Embryonic facial prominence (tissue), 1 donor: ENCODE data around the gene DNAH17.

Source experiments
- DNase-seq: peaks from one replicate; pipeline ENCODE4 v3.0.0-alpha.2; 2016; ENCODE audit errors: extremely low spot score

DNAH17 gene

GRCh38 chr17:78454346-78454745 lies 122.8 kb downstream of the DNAH17 start:
- DNase-seq: no peak

- no peak for DNase-seq
Measured at GRCh38 chr17:78451753-78452152, 125.4 kb downstream of the DNAH17 start.

DNA sequence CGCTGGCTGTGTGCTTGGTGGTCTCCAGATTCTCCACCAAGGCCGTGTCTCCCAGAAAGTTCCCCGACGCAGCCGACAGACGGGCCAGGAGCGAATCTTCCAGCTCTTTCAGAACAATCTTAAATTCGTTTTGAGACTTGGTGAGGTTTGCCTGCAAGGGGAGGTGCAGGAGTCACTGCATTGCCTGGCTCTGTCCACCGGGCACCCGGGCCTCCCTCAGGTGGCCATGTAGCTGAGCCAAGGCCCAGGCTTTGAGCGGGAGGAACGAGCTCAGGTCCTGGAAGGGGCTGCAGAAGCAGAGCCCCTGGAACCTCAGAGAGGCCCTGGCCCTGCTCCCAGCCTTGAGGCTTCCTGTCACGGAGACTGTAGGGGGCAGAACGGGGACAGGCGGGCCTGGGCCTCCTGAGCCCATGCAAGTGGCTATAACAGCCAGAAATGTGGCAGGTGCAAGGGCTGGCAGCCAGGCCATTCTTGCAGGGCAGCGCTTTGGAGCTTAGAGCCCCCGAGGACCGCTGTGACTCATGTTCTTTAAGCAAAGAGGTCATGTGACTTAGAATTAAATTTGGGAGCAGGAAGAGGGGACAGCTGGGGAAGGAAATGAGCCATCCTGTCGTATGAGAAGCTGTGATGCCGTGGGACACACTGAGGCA lies 126.4 kb downstream of the DNAH17 start:
- no peak for DNase-seq

- DNase-seq: no peak
Measured at GRCh38 chr17:78449983-78450595, 127.1 kb downstream of the DNAH17 start.

DNA sequence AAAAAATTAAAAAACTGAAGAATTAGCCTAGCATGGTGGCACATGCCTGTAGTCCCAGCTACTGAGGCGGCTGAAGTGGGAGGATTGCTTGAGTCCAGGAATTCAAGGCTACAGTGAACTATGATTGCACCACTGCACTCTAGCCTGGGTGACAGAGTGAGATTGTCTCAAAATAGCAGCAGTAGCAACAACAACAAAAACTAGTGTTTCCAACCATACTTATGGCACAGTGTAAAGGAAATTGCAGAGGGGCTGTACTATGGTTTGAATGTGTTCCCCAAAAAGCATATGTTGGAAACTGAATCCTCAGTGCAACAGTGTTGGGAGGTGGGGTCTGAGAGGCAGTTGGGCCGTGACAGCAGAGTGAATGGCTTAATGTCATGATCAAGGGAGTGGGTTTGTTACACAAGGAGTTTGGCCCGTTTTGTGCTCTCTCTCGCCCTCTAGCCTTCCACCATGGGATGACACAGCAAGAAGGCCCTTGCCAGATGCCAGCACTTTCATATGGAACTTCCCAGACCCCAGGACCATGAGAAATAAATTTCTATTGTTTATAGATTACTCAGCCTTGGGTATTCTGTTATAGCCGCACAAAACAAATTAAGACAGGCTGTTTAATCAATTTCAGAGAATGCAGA lies 128.7 kb downstream of the DNAH17 start:
- no peak for DNase-seq

DNA sequence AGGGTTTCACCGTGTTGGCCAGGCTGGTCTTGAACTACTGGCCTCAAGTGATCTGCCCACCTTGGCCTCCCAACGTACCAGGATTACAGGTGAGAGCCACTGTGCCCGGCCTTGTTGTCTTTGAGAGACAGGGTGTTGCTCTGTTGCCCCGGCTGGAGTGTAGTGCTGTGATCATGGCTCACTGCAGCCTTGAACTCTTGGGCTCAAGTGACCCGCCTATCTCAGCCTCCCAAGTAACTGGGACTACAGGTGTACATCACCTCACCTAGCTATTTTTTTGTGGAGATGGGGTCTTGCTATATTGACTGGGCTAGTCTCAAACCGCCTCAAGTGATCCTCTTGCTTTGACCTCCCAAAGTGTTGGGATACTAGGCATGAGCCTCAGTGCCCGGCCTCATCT lies 130.4 kb downstream of the DNAH17 start:
- no peak for DNase-seq

- no peak for DNase-seq
Measured at GRCh38 chr17:78444392-78444791, 132.8 kb downstream of the DNAH17 start.

DNA sequence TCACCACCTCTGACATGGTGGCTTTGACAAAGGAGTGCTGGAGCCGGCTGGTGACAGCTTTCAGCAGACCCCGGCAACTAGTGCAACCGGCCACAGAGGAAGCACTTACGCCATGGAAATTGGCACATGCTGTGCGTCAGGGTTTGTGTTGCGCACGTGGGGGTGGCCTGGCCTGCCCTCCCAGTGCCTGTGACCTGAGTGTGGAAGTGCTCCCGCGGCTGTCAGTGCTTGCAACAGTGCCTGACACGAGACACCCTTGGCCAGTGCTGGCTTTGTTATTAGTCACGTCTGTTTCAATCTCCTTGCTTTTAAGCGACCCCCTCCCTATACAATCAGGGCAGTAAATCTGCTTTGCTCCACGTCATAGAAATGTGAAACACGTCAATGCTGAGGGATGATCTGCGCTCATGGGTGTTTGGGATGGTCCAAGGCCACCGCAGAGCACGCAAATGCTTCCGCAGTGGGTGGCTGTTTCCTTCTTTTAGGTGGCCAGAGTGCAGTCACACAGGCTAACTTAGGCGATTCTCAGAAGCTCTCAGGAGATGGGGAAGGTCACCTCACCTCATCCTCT lies 134.5 kb downstream of the DNAH17 start:
- DNase-seq: no peak

DNA sequence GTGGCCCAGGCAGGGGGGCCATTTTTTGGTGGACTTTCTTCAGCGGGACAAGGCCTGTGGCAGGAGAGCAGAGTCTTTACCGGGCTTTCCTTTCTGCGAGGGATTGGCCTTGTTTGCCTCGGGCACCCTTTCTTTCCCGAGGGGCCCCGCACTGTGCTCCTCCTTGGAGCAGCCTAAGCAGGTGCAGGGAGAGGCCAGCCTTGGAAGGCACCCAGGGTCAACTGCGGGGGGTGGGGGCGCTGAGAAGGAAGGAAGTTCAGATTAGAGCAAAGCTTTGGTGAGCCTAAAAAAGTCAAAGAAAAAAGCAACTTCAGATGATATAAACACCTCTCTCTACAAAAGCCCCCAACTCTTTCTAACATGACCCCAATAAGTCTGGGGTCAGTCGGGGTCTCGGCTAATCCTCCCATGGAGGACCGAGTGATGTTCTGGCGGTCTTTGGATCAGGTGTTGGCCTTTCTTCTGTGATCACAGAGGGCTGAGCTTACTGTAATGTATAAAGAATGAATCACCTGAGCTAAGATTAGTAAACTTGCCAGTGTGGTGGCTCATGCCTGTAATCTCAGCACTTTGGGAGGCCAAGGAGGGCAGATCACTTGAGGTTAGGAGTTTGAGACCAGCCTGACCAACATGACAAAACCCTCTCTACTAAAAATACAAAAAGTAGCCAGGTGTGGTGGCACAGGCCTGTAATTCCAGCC lies 135.8 kb downstream of the DNAH17 start:
- DNase-seq: no peak

GRCh38 chr17:78438694-78439325 lies 138.4 kb downstream of the DNAH17 start:
- no peak for DNase-seq

DNA sequence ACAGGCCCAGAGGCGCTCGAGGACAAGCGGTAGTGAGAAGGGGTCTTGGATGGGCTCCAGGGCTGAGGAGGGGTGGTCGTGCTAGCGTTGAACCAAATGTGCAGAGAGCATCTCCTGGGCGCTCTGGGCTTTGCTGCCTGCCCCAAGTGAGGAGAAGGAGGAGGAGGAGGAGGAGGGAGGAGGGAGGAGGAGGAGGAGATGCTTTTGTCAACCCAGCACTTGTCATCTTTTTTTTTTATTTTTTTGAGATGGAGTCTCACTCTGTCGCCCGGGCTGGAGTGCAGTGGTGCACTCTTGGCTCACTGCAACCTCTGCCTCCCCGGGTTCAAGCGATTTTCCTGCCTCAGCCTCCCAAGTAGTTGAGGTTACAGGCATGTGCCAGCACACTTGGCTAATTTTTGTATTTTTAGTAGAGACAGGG lies 138.9 kb downstream of the DNAH17 start:
- DNase-seq: no peak

GRCh38 chr17:78437508-78438169 lies 139.6 kb downstream of the DNAH17 start:
- DNase-seq: no peak

DNA sequence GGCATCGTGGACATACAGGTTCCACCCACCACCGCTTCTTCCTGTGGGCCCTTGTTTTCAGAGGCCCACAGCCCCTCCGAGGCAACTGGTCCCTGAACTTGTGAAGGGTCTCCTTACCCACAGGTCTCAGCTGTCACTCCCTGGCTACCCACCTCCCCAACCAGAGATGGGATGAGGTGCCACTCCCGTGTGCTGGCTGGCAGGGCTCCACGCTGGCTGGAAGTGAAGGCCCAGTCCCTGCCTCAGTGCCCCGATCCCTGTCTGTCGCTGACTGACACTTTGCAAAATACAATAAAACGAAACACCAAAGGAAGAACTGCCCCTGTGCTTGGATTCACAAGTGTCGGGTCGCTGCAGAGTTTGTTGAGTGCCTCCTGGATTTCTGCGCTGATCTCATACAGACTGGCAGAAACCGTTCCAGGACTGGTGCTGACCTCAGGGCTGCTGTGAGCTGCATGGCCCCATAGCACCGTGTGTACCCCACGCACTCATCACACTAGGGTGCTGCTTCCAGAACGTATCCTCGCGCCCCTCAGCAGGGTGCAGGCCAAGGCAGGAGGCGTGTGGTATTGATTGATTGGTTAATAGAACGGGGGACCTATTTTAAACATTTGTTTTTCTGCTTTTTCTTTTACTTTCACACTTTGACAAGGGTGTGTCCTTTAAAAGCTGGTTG lies 141.7 kb downstream of the DNAH17 start:
- no peak for DNase-seq

DNA sequence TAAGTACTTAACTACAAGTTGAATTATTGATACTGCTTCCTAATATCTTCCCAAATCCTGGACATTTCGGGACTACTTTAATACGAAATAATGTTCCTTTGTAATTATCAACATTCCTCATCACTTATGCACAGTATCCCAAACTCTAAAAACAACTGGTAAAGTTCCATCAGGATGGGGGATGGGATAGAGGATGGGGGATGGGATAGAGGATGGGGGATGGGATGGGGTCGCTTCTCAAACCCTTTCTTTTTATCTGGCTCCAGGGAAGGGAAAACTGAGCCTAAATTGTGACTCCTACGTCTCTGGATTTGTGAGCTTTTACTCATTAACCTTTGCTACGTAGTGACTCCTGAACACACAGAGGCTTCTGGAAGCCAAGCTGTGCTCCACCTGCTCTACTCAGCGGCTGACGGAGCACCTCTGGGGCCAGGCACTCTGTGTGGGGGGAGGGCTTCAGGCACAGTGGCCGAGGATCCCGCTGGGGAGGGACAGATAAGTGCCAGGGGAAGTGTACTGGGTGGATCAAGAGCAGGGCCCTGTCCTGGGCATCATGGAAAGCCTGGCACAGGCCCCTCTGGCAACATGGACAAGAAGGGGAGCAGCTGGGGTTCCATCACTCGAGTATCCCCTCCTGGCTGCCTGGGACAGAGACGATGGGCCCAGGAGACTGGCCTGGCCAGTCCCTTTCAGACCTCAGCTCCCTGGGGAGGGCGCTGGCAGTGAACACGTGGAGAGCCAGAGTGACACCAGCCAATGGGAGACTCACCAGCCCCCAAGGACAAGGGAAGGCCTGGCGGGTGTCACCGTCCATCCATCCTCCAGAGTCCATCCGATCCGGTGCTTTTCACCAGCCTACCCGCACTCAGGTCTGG lies 142.5 kb downstream of the DNAH17 start:
- DNase-seq: no peak

DNA sequence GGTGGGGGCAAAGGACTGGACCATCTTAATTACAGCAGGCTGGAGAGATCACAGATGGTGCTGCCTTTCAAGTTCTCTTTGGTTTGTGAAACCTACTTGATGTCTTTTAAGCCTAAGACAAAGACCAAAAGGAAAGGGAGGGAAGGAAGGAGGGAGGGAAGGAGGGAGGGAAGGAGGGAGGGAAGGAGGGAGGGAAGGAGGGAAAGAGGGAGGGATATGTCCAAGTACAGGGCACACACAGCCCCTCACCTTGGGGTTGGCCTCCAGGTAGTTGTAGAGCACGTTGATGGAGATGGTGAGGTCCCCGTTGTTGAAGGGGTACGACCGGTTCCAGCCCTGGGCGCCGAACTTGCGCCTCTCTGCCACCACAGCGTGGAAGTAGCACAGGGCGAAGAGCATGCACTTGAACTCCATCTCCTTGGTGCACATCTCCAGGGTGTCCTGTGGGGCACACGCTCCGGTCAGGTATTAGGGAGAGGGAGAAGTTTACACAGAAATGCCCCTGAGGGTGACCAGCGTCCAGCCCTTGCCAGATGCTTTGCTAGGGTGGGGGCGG lies 143.3 kb downstream of the DNAH17 start:
- DNase-seq: no peak

- DNase-seq: no peak
Measured at GRCh38 chr17:78433013-78433727, 144.0 kb downstream of the DNAH17 start.

DNA sequence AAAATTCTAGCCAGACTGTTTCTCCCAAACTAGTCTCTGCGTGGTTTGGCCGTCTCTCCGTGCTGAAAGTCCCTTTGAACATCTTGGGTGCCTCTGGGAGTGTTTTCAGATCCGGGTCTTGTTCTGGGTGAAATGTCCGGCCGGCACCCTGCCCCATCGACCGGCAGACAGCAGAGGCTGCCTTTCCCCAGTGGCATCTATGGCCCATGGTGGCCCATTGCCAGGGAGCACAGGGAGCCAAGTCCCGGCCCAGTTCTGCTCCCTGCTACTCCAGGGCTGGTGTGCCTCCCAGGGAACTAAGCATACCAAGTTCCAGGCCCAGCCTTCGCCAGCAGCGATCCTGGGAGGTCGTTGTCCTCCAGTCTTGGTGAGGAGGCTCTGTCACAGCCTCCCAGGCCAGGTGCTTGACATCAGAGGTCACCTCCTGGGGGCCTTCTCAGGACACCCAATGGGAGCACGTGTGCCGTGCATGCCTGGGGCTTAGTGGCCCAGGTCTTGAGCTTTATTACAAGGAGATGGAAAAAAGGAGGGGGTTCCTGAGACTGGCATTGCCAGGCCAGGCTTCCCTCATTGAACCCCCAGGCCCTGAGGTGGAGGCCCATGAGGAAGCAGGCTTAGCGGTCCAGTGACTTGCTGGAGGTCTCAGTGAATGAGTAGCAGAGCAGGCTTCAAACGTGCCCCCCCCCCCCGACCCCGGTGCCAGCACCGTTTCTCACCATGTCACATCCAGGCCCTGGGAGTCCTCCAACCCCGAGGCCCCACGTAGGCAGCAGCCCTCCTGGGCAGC lies 144.8 kb downstream of the DNAH17 start:
- no peak for DNase-seq

GRCh38 chr17:78431692-78431958 lies 145.6 kb downstream of the DNAH17 start:
- no peak for DNase-seq
